Stimulated activated CD8-positive, alpha-beta memory T cell treated with anti-CD3 and anti-CD28 coated beads, Interleukin-4, amount 100 ng/mL, for 4 hours (primary cell): Measurements from ENCODE around the gene EXD3.

Experiments used
- DNase-seq, 2 donors: peaks; one replicate each; pipeline ENCODE4 v3.0.0-alpha.2; 2020; ENCODE audit warnings: low read depth in 2 of 2, low spot score in 1 of 2

Gene EXD3

GRCh38 chr9:137319739-137320551 lies 103.0 kb downstream of the EXD3 start:
- DNase-seq: no peak

GRCh38 chr9:137319011-137319738 lies 103.8 kb downstream of the EXD3 start:
- DNase-seq: no peak

- no peak for DNase-seq
Observed at GRCh38 chr9:137318602-137319001, 104.4 kb downstream of the EXD3 start.

DNA sequence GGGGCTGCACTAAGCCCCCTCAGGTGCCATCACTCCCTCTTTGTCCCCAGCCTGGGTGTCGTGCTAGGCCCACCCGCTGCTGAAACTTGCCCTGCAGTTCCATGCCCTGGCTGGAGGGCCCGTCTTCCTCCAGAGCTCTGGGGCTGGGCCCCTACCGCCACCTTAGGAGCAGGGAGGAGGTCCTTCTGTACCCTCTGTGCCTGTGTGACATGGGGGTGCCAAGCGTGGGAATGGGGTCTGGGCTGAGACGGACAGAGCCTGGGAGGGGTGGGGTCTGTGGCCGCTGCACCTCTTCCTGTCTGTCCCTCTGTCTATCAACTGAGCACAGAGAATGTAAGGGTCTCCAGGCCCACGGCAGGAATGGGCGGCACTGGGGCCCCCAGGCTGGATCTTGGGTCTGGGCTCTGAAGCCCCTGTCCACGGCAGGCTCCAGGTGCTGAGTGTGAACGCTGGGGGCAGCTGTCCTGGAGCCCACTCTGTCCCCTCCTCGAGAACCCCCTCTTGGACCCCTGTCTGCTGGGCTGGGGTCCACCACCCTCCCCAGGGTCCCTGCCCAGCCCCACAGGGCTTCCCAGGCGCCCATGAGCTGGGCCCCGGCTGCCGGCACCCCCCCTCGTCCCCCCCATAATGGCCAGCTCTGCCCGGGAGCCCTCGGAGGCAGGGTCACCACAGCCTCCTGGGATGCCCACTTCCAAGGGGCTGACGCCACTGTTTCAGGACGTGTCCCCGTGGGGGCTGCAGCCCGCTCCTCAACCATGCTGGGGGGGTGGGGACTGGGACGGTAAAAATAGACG lies 105.0 kb downstream of the EXD3 start:
- DNase-seq: no peak

- no peak for DNase-seq
Observed at GRCh38 chr9:137317021-137317717, 105.8 kb downstream of the EXD3 start.

DNA sequence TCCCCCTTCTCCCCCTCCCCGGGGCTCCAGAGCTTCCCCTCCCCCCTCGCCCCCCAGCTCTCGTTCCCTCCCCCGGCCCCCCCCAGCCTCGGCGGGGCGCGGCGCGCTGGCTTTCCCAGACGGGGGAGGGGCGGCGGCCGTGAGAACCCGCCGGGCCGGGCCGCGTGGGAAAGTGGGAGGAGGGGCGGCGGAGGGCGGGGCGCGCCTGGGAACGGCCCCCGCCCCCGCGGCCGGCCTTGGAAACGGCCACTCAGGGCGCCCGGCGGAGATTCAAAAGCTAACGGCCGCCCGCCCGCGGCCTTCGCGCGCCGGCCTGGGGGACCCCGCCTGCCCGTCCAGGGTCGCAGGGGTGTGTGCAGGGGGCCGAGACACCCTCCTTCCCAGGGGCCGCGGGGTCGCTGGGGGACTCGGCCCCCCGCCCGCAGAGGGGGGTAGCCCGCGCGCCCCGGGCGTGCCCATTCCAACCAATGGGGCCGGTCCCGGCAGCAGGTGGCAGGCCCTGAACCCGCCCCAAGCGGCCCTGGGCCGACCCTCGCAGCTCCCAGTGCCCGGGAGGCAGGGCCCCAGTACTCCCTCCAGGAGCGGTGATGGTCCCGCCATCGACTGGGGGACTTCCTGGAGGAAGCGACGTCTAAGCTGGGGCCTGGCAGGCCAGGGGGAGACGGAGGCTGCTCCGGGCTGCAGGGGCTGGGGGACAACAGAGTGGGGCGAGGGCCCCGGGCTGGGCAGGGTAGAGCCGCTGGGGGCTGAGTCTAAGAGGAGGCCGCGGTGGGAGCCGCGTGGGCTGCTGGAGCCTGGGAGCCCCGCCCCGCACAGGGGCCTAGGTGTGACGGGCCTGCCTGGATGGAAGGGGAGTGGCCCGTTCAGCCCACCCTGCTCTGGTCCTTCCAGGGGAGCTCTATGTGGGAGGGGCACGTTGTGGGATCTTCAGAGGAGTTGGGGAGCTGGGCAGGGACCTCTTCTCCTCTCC lies 106.7 kb downstream of the EXD3 start:
- DNase-seq: no peak

GRCh38 chr9:137315581-137316011 lies 107.4 kb downstream of the EXD3 start:
- no peak for DNase-seq

GRCh38 chr9:137314561-137315560 lies 108.1 kb downstream of the EXD3 start:
- DNase-seq: no peak

DNA sequence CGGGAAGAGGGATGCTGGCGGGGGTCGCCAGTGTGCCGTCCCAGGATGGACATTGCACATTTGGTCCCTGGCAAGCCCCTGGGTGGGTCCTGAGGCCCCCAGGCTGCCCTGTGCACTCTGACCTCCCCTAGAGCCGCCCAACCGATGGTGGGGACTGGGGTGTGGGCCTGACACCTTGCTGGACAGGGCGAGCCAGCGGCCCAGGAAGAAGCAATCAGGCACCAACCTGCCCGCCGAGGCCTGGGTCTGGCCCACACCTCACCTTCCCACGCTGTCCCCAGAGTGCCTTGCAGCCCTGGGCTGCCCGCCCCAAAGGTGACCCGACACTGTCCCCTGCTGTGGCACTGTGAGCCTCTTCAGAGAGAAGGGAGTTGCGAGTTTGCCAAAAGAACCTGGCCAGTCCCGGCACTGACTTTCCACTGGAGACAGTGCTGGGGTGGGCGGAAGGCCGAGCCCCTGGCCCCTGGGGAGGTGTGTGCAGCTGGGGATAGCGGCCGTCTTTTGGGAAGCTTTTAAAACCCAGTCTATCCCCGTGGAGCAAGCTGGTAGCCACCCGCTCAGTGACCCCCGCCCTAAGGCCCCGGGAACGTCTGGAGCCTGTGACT lies 108.9 kb downstream of the EXD3 start:
- DNase-seq: no peak

DNA sequence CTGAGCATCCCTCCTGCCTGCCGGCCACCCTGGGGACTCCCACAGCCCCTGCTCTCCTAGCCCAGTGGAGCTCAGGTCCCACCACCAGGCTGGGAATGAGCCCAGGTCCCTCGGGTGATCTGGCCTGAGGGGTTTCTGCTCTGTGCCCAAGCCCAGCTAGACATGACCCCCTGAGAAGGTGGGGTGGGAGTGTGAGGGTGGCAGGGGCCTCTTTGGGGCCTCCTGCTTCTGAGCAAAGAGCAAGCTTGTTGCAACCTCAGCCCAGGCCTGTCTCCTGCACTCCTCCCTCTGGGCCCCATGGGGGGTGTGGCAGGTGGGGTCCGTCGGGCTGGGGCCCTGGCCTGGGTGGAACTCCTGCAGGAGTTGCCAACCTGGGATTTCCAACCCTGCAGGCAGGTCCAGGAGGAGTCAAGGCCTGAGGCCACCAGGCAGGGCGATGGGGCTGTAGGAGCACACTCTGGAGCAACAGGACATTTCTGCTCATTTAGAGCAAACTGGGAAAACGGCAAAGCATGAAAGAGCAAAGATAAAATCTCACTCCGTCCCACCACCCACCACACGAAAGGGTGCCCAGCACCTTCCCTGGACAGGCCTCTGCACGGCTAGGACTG lies 109.5 kb downstream of the EXD3 start:
- no peak for DNase-seq

DNA sequence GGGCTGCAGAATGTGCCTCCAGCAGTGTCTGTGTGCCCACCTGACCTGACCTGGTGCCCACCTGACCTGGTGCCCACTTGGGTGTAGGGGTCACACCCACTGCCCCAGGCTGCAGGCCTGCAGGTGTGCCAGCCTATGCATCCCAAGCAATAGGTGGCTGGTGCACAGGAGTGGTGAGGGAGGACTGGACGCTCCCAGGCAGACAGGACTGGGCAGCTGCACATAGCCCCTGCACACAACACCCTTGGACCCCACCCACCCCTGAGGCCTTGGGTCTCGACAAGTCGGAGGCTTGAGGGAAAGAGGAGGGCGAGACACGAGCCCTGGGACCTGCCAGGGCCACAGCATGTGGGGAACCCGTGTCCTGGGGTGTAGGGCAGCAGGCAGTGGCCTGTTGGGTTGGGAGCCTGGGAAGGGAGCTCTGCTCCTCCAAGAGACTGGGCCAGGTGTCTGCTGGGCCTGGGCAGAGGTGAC lies 110.1 kb downstream of the EXD3 start:
- no peak for DNase-seq

GRCh38 chr9:137311986-137312851 lies 110.7 kb downstream of the EXD3 start:
- DNase-seq: no peak

DNA sequence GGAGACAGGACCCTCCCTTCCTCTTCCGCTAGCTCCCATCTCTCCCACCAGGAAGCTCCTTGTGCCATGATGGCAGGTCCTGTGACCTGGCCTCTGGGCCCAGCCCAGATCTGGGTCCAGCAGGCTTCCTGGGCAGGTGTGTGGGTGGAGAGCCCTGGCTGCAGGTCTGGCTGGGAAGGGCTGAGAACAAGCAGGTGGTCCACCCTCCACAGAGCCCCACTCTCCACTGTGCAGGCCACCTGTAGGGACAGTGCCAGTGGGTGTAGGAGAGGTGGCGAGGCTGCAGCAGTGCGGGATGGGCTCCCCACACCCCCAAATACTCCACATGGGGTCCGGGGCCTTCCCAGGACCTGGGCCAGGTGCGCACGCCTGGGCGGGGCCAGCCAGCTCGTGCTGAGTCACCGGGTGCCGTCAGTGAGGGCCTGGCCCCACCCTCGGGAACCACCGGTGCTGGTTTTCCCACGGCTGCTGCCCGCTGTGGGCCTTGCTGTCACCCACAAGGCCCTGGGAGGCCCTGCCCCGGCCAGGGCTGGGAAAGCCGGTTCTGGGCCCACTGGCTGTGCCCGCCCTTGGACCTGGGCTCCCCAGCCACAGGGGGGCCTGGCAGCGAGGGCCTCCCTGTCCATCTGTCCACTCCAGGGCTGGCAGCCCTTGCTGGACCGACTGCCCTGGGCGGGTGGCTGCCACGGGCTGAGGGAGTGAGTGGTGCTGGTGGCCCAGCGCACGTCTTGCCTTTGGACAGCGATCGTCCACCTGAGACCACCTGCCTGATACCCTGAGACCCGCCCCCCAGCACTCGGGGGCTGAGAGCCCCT lies 111.6 kb downstream of the EXD3 start:
- no peak for DNase-seq

GRCh38 chr9:137310189-137311052 lies 112.5 kb downstream of the EXD3 start:
- no peak for DNase-seq
